ENCODE measurements around the gene EIF5AL1. TPM values are rescaled to one million over a fixed set of nuclear protein-coding genes. Genes with fewer than 3 reads are reported as not detected.

Gene EIF5AL1
- total RNA-seq, 1 donor from 2014 or later, result 0.59 TPM

GRCh38 chr10:79487296-79488194, 24.8 kb upstream of the EIF5AL1 start:
- TF ChIP-seq CTCF (IDR thresholded peaks at IDR 0.05; ENCODE audit: unreplicated experiment), result peak; percentile 75
- H3K36me3 Mint-ChIP-seq (ENCODE audit: low read depth, unreplicated experiment), result no peaks in the 10 kb centered on the region
- H3K27me3 Mint-ChIP-seq (ENCODE audit: unreplicated experiment), result peaks cover 2% of the 10 kb centered on the region
- peaks cover 6% of the 10 kb centered on the region for H3K4me1 Mint-ChIP-seq (ENCODE audit: unreplicated experiment)
- DNase-seq (ENCODE audit: low spot score), result peak; percentile 76
- no peaks in the 10 kb centered on the region for H3K9me3 Mint-ChIP-seq (ENCODE audit: unreplicated experiment)
- no peak overlapping the region for H3K27ac Mint-ChIP-seq (ENCODE audit: unreplicated experiment)
- H3K4me3 Mint-ChIP-seq (ENCODE audit: unreplicated experiment), result no peak overlapping the region

GRCh38 chr10:79488336-79488735, 24.0 kb upstream of the EIF5AL1 start:
- H3K9me3 Mint-ChIP-seq (ENCODE audit: unreplicated experiment), result no peaks in the 10 kb centered on the region
- no peaks in the 10 kb centered on the region for H3K36me3 Mint-ChIP-seq (ENCODE audit: low read depth, unreplicated experiment)
- no peak overlapping the region for H3K4me3 Mint-ChIP-seq (ENCODE audit: unreplicated experiment)
- peaks cover 6% of the 10 kb centered on the region for H3K4me1 Mint-ChIP-seq (ENCODE audit: unreplicated experiment)
- H3K27ac Mint-ChIP-seq (ENCODE audit: unreplicated experiment), result no peak overlapping the region
- DNase-seq (ENCODE audit: low spot score), result no peak
- no peak for TF ChIP-seq CTCF (IDR thresholded peaks at IDR 0.05; ENCODE audit: unreplicated experiment)
- peaks cover 2% of the 10 kb centered on the region for H3K27me3 Mint-ChIP-seq (ENCODE audit: unreplicated experiment)

- no peak for TF ChIP-seq CTCF (IDR thresholded peaks at IDR 0.05; ENCODE audit: unreplicated experiment)
- H3K27ac Mint-ChIP-seq (ENCODE audit: unreplicated experiment), result no peak overlapping the region
- DNase-seq (ENCODE audit: low spot score), result no peak
- H3K27me3 Mint-ChIP-seq (ENCODE audit: unreplicated experiment), result peaks cover 3% of the 10 kb centered on the region
- H3K4me3 Mint-ChIP-seq (ENCODE audit: unreplicated experiment), result no peak overlapping the region
- H3K9me3 Mint-ChIP-seq (ENCODE audit: unreplicated experiment), result no peaks in the 10 kb centered on the region
- H3K4me1 Mint-ChIP-seq (ENCODE audit: unreplicated experiment), result peaks cover 6% of the 10 kb centered on the region
- no peaks in the 10 kb centered on the region for H3K36me3 Mint-ChIP-seq (ENCODE audit: low read depth, unreplicated experiment)
Measured at GRCh38 chr10:79488870-79489269, 23.5 kb upstream of the EIF5AL1 start.

GRCh38 chr10:79490400-79491142, 21.8 kb upstream of the EIF5AL1 start:
- no peak overlapping the region for H3K27ac Mint-ChIP-seq (ENCODE audit: unreplicated experiment)
- no peak overlapping the region for H3K4me3 Mint-ChIP-seq (ENCODE audit: unreplicated experiment)
- TF ChIP-seq CTCF (IDR thresholded peaks at IDR 0.05; ENCODE audit: unreplicated experiment), result no peak
- peaks cover 6% of the 10 kb centered on the region for H3K4me1 Mint-ChIP-seq (ENCODE audit: unreplicated experiment)
- H3K9me3 Mint-ChIP-seq (ENCODE audit: unreplicated experiment), result no peaks in the 10 kb centered on the region
- H3K27me3 Mint-ChIP-seq (ENCODE audit: unreplicated experiment), result peaks cover 5% of the 10 kb centered on the region
- no peaks in the 10 kb centered on the region for H3K36me3 Mint-ChIP-seq (ENCODE audit: low read depth, unreplicated experiment)
- DNase-seq (ENCODE audit: low spot score), result no peak
